Measurements from ENCODE around the gene CCDC68. TPM values are rescaled to one million over a fixed set of nuclear protein-coding genes. Genes with fewer than 3 reads are reported as not detected.

The CCDC68 gene
- total and polyA plus RNA-seq, 2 of the 8 experiments (the other 6 are each of a cell fraction or from before 2014, with no cell fraction given) = 0.06 to 0.80 TPM

DNA sequence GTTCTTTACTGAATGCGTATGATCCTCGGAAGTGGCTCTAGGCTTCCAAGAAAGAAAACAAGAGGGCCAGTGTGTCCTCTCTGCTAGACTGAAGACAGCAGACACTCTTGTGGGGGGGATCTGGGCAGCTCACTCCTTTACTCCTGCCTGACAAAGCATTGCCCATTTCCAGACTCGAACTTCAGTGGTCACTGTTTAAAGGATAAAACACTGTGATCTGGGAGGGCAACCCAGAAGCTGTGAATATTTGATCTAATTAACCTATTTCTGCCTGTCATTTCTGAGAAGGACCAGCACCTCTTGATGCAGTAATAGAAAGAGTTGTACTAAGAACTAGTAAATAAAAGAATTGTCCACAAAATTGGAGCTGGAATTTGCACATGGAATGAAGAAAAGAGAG lies 24.5 kb upstream of the CCDC68 start:
- Histone ChIP-seq H3K79me1 (ENCODE audit: low read depth, low read length) (no peaks in the 10 kb centered on the region), H3K4me3 (ENCODE audit: extremely low read depth in 1 of 4, insufficient read depth in 2 of 4, low read depth in 3 of 4, low read length in 4 of 4) (no peak overlapping the region), H3K4me1 (replicated peaks in 1 of 4; ENCODE audit: control insufficient read depth in 3 of 4, insufficient read depth in 4 of 4, low read length in 3 of 4) (no peaks in the 10 kb centered on the region), H2BK5ac (ENCODE audit: low read depth, low read length) (no peak overlapping the region), H3K23ac (ENCODE audit: insufficient read length) (no peak overlapping the region), H2BK15ac (ENCODE audit: low read length) (no peak overlapping the region), H2AFZ (ENCODE audit: low read length) (no peak overlapping the region), H3K56ac (replicated peaks; ENCODE audit: insufficient read length, low read depth, low read length) (no peak overlapping the region), H3K27ac (ENCODE audit: low read depth, low read length) (no peak overlapping the region), H3K4me2 (ENCODE audit: insufficient read depth in 1 of 2, low read depth in 2 of 2, low read length in 2 of 2) (no peak overlapping the region), H3K4ac (replicated peaks; ENCODE audit: insufficient read length, low read depth, low read length) (no peak overlapping the region), H2BK120ac (replicated peaks; ENCODE audit: low read depth, low read length) (no peak overlapping the region), H2BK12ac (ENCODE audit: low read depth, low read length) (no peak overlapping the region), H4K8ac (ENCODE audit: extremely low read depth, insufficient read depth, low read length) (no peak overlapping the region), H3K14ac (ENCODE audit: insufficient read length) (no peak overlapping the region), H2BK20ac (ENCODE audit: low read length) (no peak overlapping the region), H3K18ac (ENCODE audit: extremely low read depth, low read length) (no peak overlapping the region), H3K23me2 (ENCODE audit: low read depth, low read length) (no peaks in the 10 kb centered on the region), H3K9me3 (ENCODE audit: insufficient read depth in 2 of 2, low read depth in 1 of 2, low read length in 1 of 2) (no peaks in the 10 kb centered on the region), H4K5ac (ENCODE audit: insufficient read length, low read depth, low read length) (no peak overlapping the region), H3K36me3 (ENCODE audit: control insufficient read depth in 2 of 4, insufficient read depth in 4 of 4, low read length in 3 of 4) (no peaks in the 10 kb centered on the region), H2AK5ac (ENCODE audit: low read depth, low read length) (no peak overlapping the region), H3K79me2 (ENCODE audit: control insufficient read depth in 1 of 2, insufficient read depth in 2 of 2, low read length in 2 of 2) (no peaks in the 10 kb centered on the region), H3K27me3 (replicated peaks in 1 of 4; ENCODE audit: control insufficient read depth in 3 of 4, extremely low read depth in 1 of 4, insufficient read depth in 3 of 4, low read length in 3 of 4) (no peaks in the 10 kb centered on the region), H3K9ac (replicated peaks in 1 of 4; ENCODE audit: extremely low read depth in 1 of 4, low read depth in 3 of 4, low read length in 3 of 4) (no peak overlapping the region), H4K91ac (replicated peaks; ENCODE audit: insufficient read length, low read length) (no peak overlapping the region), H4K20me1 (replicated peaks in 1 of 2; ENCODE audit: control insufficient read depth in 1 of 2, insufficient read depth in 2 of 2, low read length in 2 of 2) (no peaks in the 10 kb centered on the region)
- 85% methylated on average over 3 of the region's 3 CpGs; no CpG with 5 or more reads in 1 of the 2 experiments for WGBS, 2 experiments (ENCODE audit: extremely low coverage in 1 of 2, insufficient coverage in 1 of 2, insufficient read length in 1 of 2, insufficient replicate concordance in 2 of 2, low coverage in 1 of 2, low lambda C conversion rate in 2 of 2, missing lambda C conversion rate in 1 of 2)
- POLR2A ChIA-PET (ENCODE audit: partially characterized antibody) = no interaction called here
- FAIRE-seq (no peak), DNase-seq (ENCODE audit: low read depth in 1 of 2, low spot score in 2 of 2) (no peak)
- CTCF ChIA-PET (ENCODE audit: partially characterized antibody) = interaction anchor here (0.6 to 3.5 kb wide), 20 partner anchors 9 to 539 kb away, joined by 3 to 26 read pairs (median 4); no protein-coding TSS in a partner anchor
- TF ChIP-seq RBBP5 (IDR thresholded peaks at IDR 0.05; ENCODE audit: borderline replicate concordance, low read depth, low read length) (no peak), KDM5A (IDR thresholded peaks at IDR 0.05; ENCODE audit: low read length) (no peak), NRF1 (IDR thresholded peaks at IDR 0.05; ENCODE audit: low read depth, low read length) (no peak), JUN (IDR thresholded peaks at IDR 0.05; ENCODE audit: low read depth, low read length) (no peak), FOSL1 (IDR thresholded peaks at IDR 0.05; ENCODE audit: insufficient read depth, low read depth, low read length) (no peak), POU5F1 (IDR thresholded peaks at IDR 0.05; ENCODE audit: low read depth, low read length) (no peak), SP4 (IDR thresholded peaks at IDR 0.05; ENCODE audit: low read length) (no peak), HDAC6 (IDR thresholded peaks at IDR 0.05; ENCODE audit: low read depth, low read length) (no peak), CTBP2 (IDR thresholded peaks at IDR 0.05; ENCODE audit: borderline replicate concordance, insufficient read depth, insufficient read length, low read length) (no peak), EZH2 (IDR thresholded peaks at IDR 0.05; ENCODE audit: low read depth, low read length, severe bottlenecking) (no peak), RAD21 (IDR thresholded peaks at IDR 0.05 in 1 of 2, conservative IDR thresholded peaks at IDR 0.05 in 1 of 2; ENCODE audit: low read depth in 2 of 2, low read length in 2 of 2) (no peak), NANOG (IDR thresholded peaks at IDR 0.05; ENCODE audit: insufficient read depth, low read depth, low read length, poor library complexity, severe bottlenecking) (no peak), TAF7 (optimal IDR thresholded peaks at IDR 0.05; ENCODE audit: borderline replicate concordance, low read depth, low read length) (no peak), POLR2A (IDR thresholded peaks at IDR 0.05; ENCODE audit: control extremely low read depth in 1 of 2, low read depth in 2 of 2, low read length in 2 of 2) (no peak), SIRT6 (IDR thresholded peaks at IDR 0.05; ENCODE audit: low read length) (no peak)

Measured in H1 (cell line).